Right forelimb (tissue), 1 donor: ENCODE results near the gene GRM2.

Source experiments
- DNase-seq: peaks from one replicate; pipeline ENCODE4 v3.0.0-alpha.2; 2018

GRM2 gene

DNA sequence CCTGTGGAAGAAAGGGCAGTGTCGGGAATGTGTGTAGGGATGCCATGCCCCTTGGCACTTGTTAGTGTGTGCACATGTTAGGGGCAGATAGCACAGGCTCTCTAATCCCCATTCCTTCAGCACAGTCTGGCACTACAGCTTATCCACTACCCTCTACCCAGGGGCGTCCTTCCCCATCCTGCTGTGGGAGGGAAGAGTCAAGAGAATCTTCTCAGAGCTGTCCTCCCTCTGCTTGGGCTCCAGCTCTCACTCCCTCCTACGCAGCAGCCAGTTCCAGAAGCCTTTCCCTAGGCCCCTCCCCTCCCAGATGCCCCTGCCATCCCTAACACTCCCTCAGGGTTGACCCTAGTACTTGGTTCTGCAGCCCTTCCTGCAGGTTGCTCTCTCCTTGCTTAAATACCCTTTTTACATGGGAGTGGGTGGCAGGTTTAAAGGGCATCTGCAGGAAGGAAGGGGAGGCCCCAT is 815 bp upstream of the GRM2 start:
- DNase-seq: peak; percentile 27

GRCh38 chr3:51708216-51708845 is 1.5 kb downstream of the GRM2 start:
- DNase-seq: peak; percentile 19

DNA sequence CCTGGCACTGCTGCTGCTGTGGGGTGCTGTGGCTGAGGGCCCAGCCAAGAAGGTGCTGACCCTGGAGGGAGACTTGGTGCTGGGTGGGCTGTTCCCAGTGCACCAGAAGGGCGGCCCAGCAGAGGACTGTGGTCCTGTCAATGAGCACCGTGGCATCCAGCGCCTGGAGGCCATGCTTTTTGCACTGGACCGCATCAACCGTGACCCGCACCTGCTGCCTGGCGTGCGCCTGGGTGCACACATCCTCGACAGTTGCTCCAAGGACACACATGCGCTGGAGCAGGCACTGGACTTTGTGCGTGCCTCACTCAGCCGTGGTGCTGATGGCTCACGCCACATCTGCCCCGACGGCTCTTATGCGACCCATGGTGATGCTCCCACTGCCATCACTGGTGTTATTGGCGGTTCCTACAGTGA is 2.1 kb downstream of the GRM2 start:
- DNase-seq: peak; percentile 32

- DNase-seq: peak; percentile 11
These were observed 2.8 kb downstream of the GRM2 start for GRCh38 chr3:51709675-51710074.

- no peak for DNase-seq
These were observed 3.9 kb downstream of the GRM2 start for GRCh38 chr3:51710631-51711351.

- no peak for DNase-seq
These were observed 4.6 kb downstream of the GRM2 start for GRCh38 chr3:51711352-51712037.

DNA sequence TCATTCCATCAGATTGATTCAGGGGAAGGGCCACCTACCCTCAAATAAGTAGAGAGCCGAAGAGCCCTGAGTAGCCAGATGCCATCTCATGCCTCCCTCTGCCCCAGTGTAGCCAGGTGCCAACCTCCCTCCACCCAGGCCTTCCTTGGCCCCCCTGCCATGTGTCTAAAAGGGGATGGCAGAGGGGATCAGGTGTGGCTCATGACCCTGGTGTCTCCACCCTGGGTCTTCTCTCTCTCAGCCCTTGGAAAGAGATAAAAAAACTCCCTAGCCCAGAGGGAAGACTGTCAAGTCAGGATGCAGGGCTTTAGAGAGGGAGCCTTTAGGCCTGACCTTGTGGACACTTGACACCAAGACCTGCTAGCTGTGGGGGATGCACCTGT is 5.2 kb downstream of the GRM2 start:
- DNase-seq: no peak

GRCh38 chr3:51712511-51712931 is 5.7 kb downstream of the GRM2 start:
- DNase-seq: no peak

GRCh38 chr3:51712963-51713362 is 6.1 kb downstream of the GRM2 start:
- DNase-seq: no peak

GRCh38 chr3:51715231-51715976 is 8.5 kb downstream of the GRM2 start:
- no peak for DNase-seq

- no peak for DNase-seq
These were observed 9.1 kb downstream of the GRM2 start for GRCh38 chr3:51715977-51716294.

DNA sequence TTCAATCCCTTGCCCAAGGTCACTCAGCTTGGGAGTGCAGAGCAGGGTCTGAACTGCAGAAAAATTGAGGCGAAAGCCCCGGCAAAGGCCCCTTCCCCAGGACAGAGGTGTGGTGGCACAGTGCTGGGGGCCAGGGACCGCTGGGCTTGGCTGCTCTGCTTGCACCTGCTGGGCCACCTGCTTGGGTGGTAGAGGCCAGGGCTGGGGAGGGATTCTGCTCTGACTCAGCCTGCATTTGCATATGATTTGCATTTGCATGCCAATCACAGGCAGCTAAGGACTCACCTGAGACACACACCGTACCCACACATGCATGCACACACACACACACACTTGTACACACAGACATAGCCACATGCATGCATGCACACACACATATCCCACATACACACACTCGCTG is 9.9 kb downstream of the GRM2 start:
- DNase-seq: no peak

GRCh38 chr3:51717446-51717845 is 10.6 kb downstream of the GRM2 start:
- DNase-seq: no peak

DNA sequence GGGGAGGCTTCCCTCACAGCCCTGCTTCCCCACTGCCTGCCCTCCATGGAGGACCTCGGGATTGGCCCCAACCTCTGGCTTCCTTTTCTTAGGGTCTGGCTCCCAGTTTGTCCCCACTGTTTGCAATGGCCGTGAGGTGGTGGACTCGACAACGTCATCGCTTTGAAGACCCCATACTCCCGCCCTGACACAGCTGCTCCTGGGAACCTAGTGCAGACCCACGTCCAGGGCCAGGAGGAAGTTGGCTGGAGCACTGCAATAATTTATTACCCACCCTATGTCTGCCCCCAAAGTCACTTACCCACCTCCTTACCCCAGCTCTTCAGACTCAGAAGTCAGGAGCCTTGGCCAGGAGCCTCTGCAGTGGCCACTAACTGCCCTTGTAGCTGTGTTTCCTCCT is 11.1 kb downstream of the GRM2 start:
- no peak for DNase-seq

GRCh38 chr3:51718547-51719409 is 11.9 kb downstream of the GRM2 start:
- no peak for DNase-seq

DNA sequence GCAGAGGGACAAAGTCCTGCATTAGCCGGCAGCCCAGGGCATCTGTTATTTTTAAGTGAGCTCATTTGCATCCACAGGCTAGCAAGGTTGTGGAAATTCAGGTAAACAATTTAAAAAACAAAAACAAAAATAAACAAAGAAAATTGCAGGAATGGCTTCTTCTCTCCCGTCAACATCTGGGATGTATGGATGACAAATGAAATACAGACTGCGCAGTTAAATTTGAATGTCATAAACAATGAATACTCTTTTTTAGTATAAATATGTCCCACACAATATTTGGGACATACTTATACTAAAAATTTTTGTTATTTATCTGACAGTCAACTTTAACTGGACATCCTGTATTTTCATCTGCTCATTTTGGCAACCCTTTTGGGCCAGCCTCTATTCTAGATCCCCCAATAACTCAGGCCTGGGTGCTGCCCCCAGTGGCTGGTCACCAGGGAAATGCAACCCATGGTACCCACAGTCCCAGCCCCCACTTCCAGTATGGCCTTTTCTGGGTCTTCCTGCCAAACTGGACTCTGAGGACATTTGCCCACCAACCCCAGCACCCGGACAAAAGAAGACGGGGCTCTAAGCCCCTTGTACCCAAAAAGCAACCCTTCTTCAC is 12.7 kb downstream of the GRM2 start:
- no peak for DNase-seq

GRCh38 chr3:51720292-51721061 is 13.6 kb downstream of the GRM2 start:
- DNase-seq: no peak

- no peak for DNase-seq
These were observed 14.3 kb downstream of the GRM2 start for GRCh38 chr3:51721062-51721745.

DNA sequence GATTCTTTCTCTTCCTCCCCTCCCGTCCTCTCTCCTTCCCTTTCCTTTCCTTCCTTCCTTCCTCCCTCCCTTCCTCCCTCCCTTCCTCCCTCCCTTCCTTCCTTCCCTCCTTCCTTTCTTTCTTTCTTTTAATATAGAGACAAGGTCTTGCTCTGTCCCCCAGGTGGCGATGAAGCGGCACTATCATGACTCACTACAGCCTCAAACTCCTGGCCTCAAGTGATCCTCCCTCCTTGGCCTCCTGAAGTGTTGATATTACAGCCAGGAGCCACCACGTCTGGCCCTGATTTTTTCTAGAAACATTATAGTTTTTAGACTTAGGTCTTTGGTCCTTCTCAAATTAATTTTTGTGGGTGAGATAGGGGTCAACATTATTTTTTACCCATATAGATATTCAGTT is 15.5 kb downstream of the GRM2 start:
- no peak for DNase-seq

DNA sequence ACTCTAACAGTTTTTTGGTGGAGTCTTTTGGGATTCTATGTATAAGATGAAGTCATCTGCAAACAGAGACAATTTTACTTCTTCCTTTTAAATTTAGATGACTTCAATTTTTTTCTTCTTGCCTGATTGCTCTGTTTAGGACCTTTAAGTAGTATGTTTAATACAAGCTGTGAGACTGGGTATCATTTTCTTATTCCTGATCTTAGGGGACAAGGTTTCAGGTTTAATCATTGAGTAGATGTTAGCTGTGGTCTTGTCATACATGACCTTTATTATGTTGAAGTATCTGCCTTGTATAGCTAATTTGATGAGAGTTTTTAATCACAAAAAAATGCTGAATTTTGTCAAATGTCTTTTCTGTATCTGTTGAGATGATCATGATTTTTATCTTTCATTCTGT is 20.6 kb downstream of the GRM2 start:
- DNase-seq: no peak
